ENCODE measurements around the gene SGK1.
A peak's percentile ranks its signal among the peaks of the same experiment; 100 is the strongest.

Gene SGK1

DNA sequence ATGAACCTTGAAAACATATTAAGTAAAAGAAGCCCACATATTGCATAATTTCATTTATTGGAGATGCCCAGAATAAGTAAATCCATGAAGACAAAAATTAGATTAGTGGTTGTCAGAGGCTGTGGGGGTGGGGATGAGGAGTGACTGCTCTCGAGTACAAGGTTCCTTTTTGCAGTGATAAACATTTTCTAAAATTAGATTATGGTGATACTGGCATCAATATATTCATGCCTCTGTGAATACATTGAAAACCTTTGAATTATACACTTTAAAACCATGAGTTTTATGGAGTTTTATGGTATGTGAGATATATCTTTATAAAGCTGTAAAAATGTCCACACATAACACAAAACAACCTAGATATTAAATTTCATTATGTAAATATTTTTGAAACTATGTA, 189.8 kb downstream of the SGK1 start:
- no peak for FAIRE-seq
- no peak for DNase-seq (ENCODE audit: low spot score)

DNA sequence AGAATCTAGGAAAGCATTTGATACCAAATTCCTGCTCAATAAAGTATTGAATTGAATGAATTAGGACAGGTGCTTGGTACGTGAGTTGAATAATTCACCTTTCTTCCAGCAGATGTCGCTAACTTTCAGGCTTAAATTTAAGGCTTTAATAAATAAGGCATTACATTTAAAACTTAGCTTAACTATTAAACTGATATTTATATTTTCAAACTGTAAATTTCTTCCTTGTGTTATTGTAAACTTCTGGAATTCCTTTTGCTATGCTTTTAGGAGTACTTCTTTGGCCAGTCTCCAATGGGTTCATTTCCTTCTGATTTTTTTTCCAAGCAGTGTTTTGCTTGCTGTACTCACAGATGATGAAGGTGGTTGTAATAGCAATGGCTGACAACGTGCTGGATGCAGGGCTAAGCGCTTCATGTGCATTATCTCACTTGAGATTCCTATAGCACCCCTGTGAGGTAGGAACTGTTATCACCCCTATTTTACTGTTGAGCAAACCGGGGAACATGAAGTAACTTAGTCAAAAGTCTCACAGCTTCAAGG, 194.2 kb downstream of the SGK1 start:
- peak; percentile 55 for FAIRE-seq
- DNase-seq (ENCODE audit: low spot score): peak; percentile 7

DNA sequence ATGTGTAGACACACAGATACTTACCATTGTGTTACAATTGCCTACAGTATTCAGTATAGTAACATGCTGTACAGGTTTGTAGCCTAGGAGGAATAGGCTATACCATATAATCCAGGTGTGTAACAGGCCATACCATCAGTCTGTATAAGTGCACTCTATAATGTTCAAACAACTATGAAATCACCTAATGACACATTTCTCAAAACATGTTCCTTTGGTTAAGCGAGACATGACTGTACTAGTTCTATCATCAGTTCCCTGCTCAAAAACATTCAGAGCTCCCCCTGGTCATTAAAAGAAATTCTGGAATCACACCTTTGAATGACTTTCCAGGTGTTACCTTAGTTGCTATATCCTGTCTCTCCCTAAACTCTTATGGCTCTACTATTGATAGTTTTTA, 195.1 kb downstream of the SGK1 start:
- FAIRE-seq: no peak
- no peak for DNase-seq (ENCODE audit: low spot score)

DNA sequence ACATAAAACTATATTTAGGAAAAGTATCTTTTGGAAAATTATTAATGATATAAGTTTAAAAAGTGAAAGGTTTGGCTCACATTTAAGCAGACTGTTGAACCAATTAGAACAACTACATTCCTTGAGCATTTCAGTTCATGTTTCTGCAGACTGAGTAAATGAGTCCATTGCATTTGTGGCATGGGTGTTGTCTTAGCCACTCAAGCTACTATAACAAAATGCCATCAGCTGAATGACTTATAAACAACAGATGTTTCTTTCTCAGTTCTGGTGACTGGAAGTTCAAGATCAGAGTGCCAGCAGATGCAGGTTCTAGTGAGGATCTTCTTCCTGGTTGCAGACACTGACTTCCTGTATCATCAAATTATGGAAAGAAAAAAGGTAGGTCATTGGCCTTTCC, 198.4 kb downstream of the SGK1 start:
- FAIRE-seq: no peak
- no peak for DNase-seq (ENCODE audit: low spot score)
